Adrenal gland (tissue), 5 donors: Measurements from ENCODE around the gene RNF220.

ENCODE experiments used
- CTCF ChIP-seq, 6 experiments: fragments of 450-650 bp in 4 of 6; fragments of 200-600 bp in 2 of 6; sonication (generic) in 1 of 6; IDR thresholded peaks; 1 replicate in 5 of 6; 2 replicates in 1 of 6; pipeline versions ENCODE4 v1.5.1 to v1.8.0; 2016 to 2021; ENCODE audit warnings: antibody characterized with exemption in 6 of 6, mild to moderate bottlenecking in 2 of 6, moderate library complexity in 1 of 6
- POLR2A ChIP-seq, 2 donors: fragments of 450-650 bp; IDR thresholded peaks; one replicate each; pipeline ENCODE4 v1.6.1; 2017; ENCODE audit warnings: antibody characterized with exemption in 2 of 2, mild to moderate bottlenecking in 2 of 2, moderate library complexity in 1 of 2
- donor health status: DM: no; HTN: no; CAD: no.

- peak; percentile 87 to 98 (median 94) for TF ChIP-seq CTCF (IDR thresholded peaks at IDR 0.05)
- TF ChIP-seq POLR2A (IDR thresholded peaks at IDR 0.05): no peak
These were observed 247.5 kb downstream of the RNF220 start for GRCh38 chr1:44652445-44653106.
